ENCODE data around the gene MRM2.

DNA sequence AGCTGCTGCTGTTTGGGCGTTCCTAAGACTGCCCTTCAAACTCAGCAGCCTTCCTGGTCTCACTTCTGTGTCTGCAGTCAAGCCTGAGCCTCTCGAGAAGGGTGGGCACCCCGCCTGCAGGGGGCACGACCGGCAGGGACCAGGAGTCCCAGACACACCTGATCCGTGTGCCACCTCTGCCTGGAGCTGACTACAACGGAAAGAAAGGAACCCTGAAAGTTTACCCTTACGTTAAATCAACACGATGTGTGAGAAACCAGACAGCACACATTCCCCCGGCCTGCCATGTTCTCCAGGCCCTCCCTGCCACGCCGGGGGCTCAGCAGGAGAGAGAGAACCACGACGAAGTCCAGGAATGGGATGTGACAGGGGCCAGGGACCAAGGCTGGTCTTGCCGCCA lies 14.3 kb downstream of the MRM2 start:
- TF ChIP-seq POLR2AphosphoS5 (IDR thresholded peaks at IDR 0.05; ENCODE audit: borderline replicate concordance, low read depth, low read length) (no peak), EZH2 (IDR thresholded peaks at IDR 0.05) (no peak)

Measured in SK-N-MC (cell line).